Body of pancreas (tissue), 4 donors: ENCODE measurements around the gene GPR42. TPM values are rescaled to one million over a fixed set of nuclear protein-coding genes. Genes with fewer than 3 reads are reported as not detected.

Source experiments
- ATAC-seq: fragments of 150-250 bp; one replicate; pipeline ENCODE4 v1.9.1; 2016
- DNase-seq, 4 donors: peaks; one replicate each; pipeline ENCODE4 v3.0.0-alpha.2; 2019
- H3K27ac ChIP-seq, 4 donors: fragments of 200-600 bp; sonication (generic); 1 replicate in 3 of 4; 2 replicates in 1 of 4; pipeline versions ENCODE4 v1.5.1 to v1.6.1; 2016 to 2019; ENCODE audit warnings: mild to moderate bottlenecking in 1 of 4, mixed read lengths in 1 of 4, moderate library complexity in 1 of 4
- H3K27me3 ChIP-seq, 2 donors: fragments of 200-600 bp; sonication (generic); one replicate each; pipeline ENCODE4 v1.6.0; 2016; ENCODE audit warnings: mild to moderate bottlenecking in 1 of 2
- H3K36me3 ChIP-seq, 2 donors: fragments of 200-600 bp; sonication (generic); replicated peaks in 1 of 2; 2 replicates each; pipeline ENCODE4 v1.5.1; 2016; ENCODE audit warnings: low read depth in 2 of 2; ENCODE audit not compliant: insufficient read depth in 1 of 2
- H3K4me1 ChIP-seq: fragments of 200-600 bp; sonication (generic); one replicate; pipeline ENCODE4 v1.6.0; 2016
- H3K4me3 ChIP-seq, 2 donors: fragments of 200-600 bp; sonication (generic); 1 replicate in 1 of 2; 2 replicates in 1 of 2; pipeline ENCODE4 v1.5.1; 2016 to 2019
- H3K9me3 ChIP-seq, 3 donors: fragments of 200-600 bp; sonication (generic); 1 replicate in 2 of 3; 2 replicates in 1 of 3; pipeline ENCODE4 v1.5.1; 2016
- POLR2A ChIP-seq, 3 donors: fragments of 450-650 bp; IDR thresholded peaks; one replicate each; pipeline ENCODE4 v1.6.1; 2016; ENCODE audit warnings: antibody characterized with exemption in 3 of 3, mild to moderate bottlenecking in 2 of 3
- WGBS, 2 donors: methylation state at CpG; one replicate each; pipeline ENCODE4 v1.1.5; 2017; 5-methylcytosine and 5-hydroxymethylcytosine counted together
- intact Hi-C: fragments of 100-400 bp; cut with DNase I; formaldehyde crosslinking; loops from one replicate; pipeline ENCODE4 v1.15.1; 2023
- total RNA-seq, 2 donors: library from RNA; depleted of rRNA; stranded (reverse); fragments of >200 nt; gene quantifications; one replicate each; pipeline ENCODE4 v1.1.0, GENCODE V29; 2016
- TF ChIP-seq, protein P1 (sequence below), 7 experiments: fragments of 450-650 bp in 4 of 7; fragments of 200-600 bp in 3 of 7; sonication (generic) in 3 of 7; IDR thresholded peaks; one replicate each; pipeline ENCODE4 v1.5.1; 2016 to 2019; ENCODE audit warnings: antibody characterized with exemption in 7 of 7

GPR42 gene
- total RNA-seq, 2 donors from 2014 or later = not detected

DNA sequence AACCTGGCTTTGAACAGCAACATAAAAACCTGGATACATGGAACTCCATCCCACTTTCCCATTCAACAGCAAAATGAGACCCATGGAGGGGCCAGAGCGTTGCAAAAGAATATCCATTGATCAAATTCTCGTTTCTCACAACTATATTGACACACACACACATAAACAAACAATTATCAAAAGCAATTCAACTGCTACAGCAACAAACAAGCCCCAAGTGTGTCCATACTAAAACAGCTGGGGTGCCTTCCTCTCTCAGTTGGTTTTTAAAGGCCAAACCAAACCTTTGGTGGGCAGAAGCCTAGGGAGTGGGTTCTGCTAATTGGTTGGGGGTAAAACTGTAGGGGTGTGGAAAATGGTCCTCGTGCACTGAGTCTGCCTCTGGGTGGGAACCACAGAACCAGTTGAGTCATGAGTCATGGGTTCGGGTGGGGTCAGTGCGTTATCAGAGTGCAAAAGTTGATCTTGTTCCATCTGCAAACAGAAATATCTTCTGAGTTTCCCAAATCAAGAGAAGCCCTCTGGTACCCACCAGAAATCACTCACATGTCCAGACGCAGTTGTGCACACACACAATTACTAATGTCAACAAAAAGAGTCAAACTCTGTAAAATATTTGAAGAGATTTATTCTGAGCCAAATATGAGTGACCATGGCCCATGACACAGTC lies 18.5 kb downstream of the GPR42 start:
- TF ChIP-seq POLR2A (IDR thresholded peaks at IDR 0.05) = no peak
- TF ChIP-seq, protein P1, sequence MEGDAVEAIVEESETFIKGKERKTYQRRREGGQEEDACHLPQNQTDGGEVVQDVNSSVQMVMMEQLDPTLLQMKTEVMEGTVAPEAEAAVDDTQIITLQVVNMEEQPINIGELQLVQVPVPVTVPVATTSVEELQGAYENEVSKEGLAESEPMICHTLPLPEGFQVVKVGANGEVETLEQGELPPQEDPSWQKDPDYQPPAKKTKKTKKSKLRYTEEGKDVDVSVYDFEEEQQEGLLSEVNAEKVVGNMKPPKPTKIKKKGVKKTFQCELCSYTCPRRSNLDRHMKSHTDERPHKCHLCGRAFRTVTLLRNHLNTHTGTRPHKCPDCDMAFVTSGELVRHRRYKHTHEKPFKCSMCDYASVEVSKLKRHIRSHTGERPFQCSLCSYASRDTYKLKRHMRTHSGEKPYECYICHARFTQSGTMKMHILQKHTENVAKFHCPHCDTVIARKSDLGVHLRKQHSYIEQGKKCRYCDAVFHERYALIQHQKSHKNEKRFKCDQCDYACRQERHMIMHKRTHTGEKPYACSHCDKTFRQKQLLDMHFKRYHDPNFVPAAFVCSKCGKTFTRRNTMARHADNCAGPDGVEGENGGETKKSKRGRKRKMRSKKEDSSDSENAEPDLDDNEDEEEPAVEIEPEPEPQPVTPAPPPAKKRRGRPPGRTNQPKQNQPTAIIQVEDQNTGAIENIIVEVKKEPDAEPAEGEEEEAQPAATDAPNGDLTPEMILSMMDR (IDR thresholded peaks at IDR 0.05) = no peak
- no peaks in the 10 kb centered on the region for H3K27me3 ChIP-seq
- ATAC-seq = no peak
- H3K4me3 ChIP-seq = no peak overlapping the region
- WGBS, 2 donors = 47 to 61% methylated on average over 5 to 6 of the region's 6 CpGs
- H3K36me3 ChIP-seq = no peaks in the 10 kb centered on the region
- no peaks in the 10 kb centered on the region for H3K4me1 ChIP-seq
- no peak overlapping the region for H3K27ac ChIP-seq
- no peaks in the 10 kb centered on the region for H3K9me3 ChIP-seq
- intact Hi-C loops = no loop called here
- no peak for DNase-seq

DNA sequence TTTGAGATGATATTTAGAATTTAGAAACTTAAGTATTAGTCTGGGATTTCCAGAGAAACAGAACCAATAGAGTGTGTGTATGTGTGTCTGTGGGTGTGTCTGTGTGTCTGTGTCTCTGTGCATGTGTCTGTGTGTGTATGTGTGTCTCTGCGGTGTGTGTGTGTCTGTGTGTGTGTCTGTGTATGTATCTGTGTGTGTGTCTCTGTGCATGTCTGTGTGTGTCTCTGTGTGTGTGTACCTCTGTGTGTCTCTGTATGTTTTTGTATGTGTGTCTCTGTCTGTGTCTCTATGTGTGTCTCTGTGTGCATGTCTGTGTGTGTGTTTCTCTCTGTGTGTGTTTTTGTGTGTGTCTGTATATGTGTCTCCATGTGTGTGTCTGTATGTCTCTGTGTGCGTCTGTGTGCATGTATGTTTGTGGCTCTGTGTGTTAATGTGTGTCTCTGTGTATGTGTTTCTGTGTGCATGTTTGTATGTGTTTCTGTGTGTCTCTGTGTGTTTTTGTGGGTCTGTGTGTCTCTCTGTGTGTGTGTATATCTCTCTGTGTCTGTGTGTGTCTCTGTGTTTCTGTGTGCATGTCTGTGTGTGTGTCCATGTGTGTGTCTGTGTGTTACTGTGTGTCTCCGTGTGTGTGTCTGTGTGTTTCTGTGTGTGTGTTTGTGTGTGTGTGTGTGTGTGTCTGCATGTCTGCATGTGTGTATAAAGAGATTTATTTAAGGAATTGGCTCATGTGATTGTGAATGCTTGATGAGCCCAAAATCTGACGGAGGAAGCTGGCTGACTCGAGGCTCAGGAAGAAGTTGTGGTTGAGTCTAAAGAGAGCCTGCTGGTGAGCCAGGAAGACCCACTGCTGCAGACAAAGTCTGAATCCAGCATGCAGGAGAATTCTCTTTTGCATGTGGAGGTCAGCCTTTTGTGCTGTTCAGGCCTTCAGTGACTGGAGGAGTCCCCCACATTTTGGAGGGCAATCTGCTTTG lies 22.2 kb downstream of the GPR42 start:
- Histone ChIP-seq H3K36me3 (no peaks in the 10 kb centered on the region), H3K27me3 (no peaks in the 10 kb centered on the region), H3K9me3 (no peaks in the 10 kb centered on the region), H3K4me1 (peaks cover 16% of the 10 kb centered on the region), H3K4me3 (no peak overlapping the region), H3K27ac (no peak overlapping the region)
- ATAC-seq = no peak
- intact Hi-C loops = no loop called here
- WGBS, 2 donors = 80 to 86% methylated on average over 5 of the region's 5 CpGs
- no peak for TF ChIP-seq POLR2A (IDR thresholded peaks at IDR 0.05)
- TF ChIP-seq, protein P1 (IDR thresholded peaks at IDR 0.05) = no peak
- DNase-seq = no peak

GRCh38 chr19:35395382-35396199 lies 24.7 kb downstream of the GPR42 start:
- Histone ChIP-seq H3K27ac (peak overlapping the region in 3 of 4 donors; percentile 54 to 69 (median 57)), H3K27me3 (no peaks in the 10 kb centered on the region), H3K9me3 (no peaks in the 10 kb centered on the region), H3K4me3 (no peak overlapping the region), H3K36me3 (no peaks in the 10 kb centered on the region), H3K4me1 (peaks cover 16% of the 10 kb centered on the region)
- WGBS, 2 donors = 38 to 41% methylated on average over 14 to 19 of the region's 19 CpGs
- peak; percentile 82 to 95 (median 90) for DNase-seq
- intact Hi-C loops = no loop called here
- TF ChIP-seq POLR2A (IDR thresholded peaks at IDR 0.05) = no peak
- TF ChIP-seq, protein P1 (IDR thresholded peaks at IDR 0.05) = no peak
- ATAC-seq = peak; percentile 95

DNA sequence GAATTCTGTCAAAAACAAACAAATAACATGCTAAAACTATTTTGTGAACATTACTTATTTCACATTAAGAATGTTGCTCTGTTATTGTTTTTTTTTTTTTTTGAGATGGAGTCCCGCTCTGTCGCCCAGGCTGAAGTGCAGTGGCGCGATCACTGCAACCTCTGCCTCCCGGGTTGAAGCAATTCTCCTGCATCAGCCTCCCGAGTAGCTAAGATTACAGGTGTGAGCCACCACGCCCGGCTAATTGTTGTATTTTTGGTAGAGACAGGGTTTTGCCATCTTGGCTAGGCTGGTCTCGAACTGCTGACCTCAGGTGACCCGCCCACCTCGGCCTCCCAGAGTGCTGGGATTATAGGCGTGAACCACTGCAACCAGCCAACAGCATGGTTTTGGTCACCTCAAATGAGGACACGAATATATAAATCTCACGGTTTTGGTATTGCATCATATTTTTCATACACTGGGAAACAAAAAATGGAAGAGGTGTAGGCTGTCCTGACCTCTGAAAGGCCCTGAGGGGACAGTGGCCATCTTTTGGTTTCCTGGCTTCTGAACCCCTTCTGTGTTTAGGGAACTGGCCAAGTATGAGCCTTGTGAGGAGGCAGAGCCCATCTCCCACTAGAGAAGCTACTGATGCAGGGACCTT lies 25.5 kb downstream of the GPR42 start:
- H3K27me3 ChIP-seq = no peaks in the 10 kb centered on the region
- TF ChIP-seq POLR2A (IDR thresholded peaks at IDR 0.05) = no peak
- TF ChIP-seq, protein P1 (IDR thresholded peaks at IDR 0.05) = no peak
- no peak for ATAC-seq
- no peaks in the 10 kb centered on the region for H3K36me3 ChIP-seq
- 80 to 87% methylated on average over 14 of the region's 14 CpGs for WGBS, 2 donors
- H3K4me3 ChIP-seq = no peak overlapping the region
- peaks cover 16% of the 10 kb centered on the region for H3K4me1 ChIP-seq
- intact Hi-C loops = no loop called here
- no peaks in the 10 kb centered on the region for H3K9me3 ChIP-seq
- DNase-seq = no peak
- peak overlapping the region; percentile 45 to 69 (median 56) for H3K27ac ChIP-seq
